ENCODE measurements around the gene TYW5.

The TYW5 gene

GRCh38 chr2:199910338-199911051 is 44.8 kb downstream of the TYW5 start:
- DNase-seq (ENCODE audit: extremely low read depth, insufficient read length): no peak
- Histone ChIP-seq H3K36me3 (ENCODE audit: control insufficient read depth, insufficient read depth, low read length) (no peaks in the 10 kb centered on the region), H3K4me3 (replicated peaks; ENCODE audit: low read depth, low read length) (peak overlapping the region; percentile 88), H3K27me3 (replicated peaks; ENCODE audit: control insufficient read depth, insufficient read depth, low read length) (no peaks in the 10 kb centered on the region)
- TF ChIP-seq, protein P1, sequence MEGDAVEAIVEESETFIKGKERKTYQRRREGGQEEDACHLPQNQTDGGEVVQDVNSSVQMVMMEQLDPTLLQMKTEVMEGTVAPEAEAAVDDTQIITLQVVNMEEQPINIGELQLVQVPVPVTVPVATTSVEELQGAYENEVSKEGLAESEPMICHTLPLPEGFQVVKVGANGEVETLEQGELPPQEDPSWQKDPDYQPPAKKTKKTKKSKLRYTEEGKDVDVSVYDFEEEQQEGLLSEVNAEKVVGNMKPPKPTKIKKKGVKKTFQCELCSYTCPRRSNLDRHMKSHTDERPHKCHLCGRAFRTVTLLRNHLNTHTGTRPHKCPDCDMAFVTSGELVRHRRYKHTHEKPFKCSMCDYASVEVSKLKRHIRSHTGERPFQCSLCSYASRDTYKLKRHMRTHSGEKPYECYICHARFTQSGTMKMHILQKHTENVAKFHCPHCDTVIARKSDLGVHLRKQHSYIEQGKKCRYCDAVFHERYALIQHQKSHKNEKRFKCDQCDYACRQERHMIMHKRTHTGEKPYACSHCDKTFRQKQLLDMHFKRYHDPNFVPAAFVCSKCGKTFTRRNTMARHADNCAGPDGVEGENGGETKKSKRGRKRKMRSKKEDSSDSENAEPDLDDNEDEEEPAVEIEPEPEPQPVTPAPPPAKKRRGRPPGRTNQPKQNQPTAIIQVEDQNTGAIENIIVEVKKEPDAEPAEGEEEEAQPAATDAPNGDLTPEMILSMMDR (IDR thresholded peaks at IDR 0.05; ENCODE audit: insufficient read depth, low read length, poor library complexity, severe bottlenecking): no peak

GRCh38 chr2:199907008-199907714 is 48.1 kb downstream of the TYW5 start:
- no peaks in the 10 kb centered on the region for H3K36me3 ChIP-seq (ENCODE audit: control insufficient read depth, insufficient read depth, low read length)
- H3K27me3 ChIP-seq (replicated peaks; ENCODE audit: control insufficient read depth, insufficient read depth, low read length): no peaks in the 10 kb centered on the region
- TF ChIP-seq, protein P1 (IDR thresholded peaks at IDR 0.05; ENCODE audit: insufficient read depth, low read length, poor library complexity, severe bottlenecking): no peak
- DNase-seq (ENCODE audit: extremely low read depth, insufficient read length): no peak
- H3K4me3 ChIP-seq (replicated peaks; ENCODE audit: low read depth, low read length): no peak overlapping the region

- TF ChIP-seq, protein P1 (IDR thresholded peaks at IDR 0.05; ENCODE audit: insufficient read depth, low read length, poor library complexity, severe bottlenecking): no peak
- no peak overlapping the region for H3K4me3 ChIP-seq (replicated peaks; ENCODE audit: low read depth, low read length)
- DNase-seq (ENCODE audit: extremely low read depth, insufficient read length): no peak
- H3K36me3 ChIP-seq (ENCODE audit: control insufficient read depth, insufficient read depth, low read length): no peaks in the 10 kb centered on the region
- no peaks in the 10 kb centered on the region for H3K27me3 ChIP-seq (replicated peaks; ENCODE audit: control insufficient read depth, insufficient read depth, low read length)
These were observed 52.2 kb downstream of the TYW5 start for GRCh38 chr2:199903111-199903510.

DNA sequence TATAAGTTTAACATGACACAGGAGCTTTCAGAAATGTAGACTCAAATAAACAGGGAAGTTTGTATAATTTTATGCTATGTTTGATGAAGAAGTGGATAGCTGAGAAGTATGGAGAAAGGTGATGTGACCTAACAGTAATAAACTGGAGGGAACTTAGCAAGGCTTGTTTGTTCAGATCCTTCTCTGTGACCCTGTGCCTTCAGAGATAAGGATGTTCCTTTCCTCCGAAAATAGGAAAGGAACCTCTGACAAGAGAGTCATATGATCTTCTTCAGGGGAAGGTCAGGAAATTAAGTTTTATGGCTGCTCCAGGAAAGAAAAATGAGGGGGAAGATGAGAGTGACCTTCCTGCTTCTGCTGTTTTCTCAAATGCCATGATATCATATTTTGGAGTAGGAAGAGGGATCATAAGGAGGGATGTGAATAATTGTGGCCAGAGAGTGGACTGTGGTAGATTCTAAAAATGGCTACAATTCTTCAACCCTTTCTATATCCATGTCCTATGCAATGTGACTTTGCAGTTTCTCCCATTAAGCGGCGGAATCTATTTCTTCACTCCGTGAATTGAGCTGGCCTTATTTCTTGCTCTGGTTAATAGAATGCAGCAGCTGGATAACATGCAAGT is 52.7 kb downstream of the TYW5 start:
- no peaks in the 10 kb centered on the region for H3K27me3 ChIP-seq (replicated peaks; ENCODE audit: control insufficient read depth, insufficient read depth, low read length)
- H3K4me3 ChIP-seq (replicated peaks; ENCODE audit: low read depth, low read length): no peak overlapping the region
- no peak for DNase-seq (ENCODE audit: extremely low read depth, insufficient read length)
- TF ChIP-seq, protein P1 (IDR thresholded peaks at IDR 0.05; ENCODE audit: insufficient read depth, low read length, poor library complexity, severe bottlenecking): no peak
- H3K36me3 ChIP-seq (ENCODE audit: control insufficient read depth, insufficient read depth, low read length): no peaks in the 10 kb centered on the region

DNA sequence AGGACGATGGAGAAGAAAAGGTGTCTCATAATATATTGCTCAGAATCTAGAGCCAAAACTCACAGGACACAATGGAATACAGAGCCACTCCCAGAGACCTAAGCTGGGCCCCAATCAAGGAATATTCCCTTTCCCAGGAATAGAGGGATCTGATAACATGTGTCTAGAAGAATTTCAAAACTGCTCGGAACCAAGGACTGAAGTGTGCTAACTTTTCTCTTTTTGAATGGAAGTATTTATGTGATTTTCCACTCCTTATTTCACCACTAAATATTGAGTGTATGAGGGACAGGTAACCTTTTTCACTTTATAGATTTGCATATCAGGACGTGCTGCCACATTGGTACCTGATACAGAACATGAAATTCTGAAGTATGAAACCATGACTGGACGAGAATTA is 53.3 kb downstream of the TYW5 start:
- Histone ChIP-seq H3K4me3 (replicated peaks; ENCODE audit: low read depth, low read length) (no peak overlapping the region), H3K36me3 (ENCODE audit: control insufficient read depth, insufficient read depth, low read length) (no peaks in the 10 kb centered on the region), H3K27me3 (replicated peaks; ENCODE audit: control insufficient read depth, insufficient read depth, low read length) (no peaks in the 10 kb centered on the region)
- TF ChIP-seq, protein P1 (IDR thresholded peaks at IDR 0.05; ENCODE audit: insufficient read depth, low read length, poor library complexity, severe bottlenecking): no peak
- no peak for DNase-seq (ENCODE audit: extremely low read depth, insufficient read length)

All from GM06990 (cell line).